K562 (cell line): ENCODE results near the gene WDR54. TPM values are rescaled to one million over a fixed set of nuclear protein-coding genes. Genes with fewer than 3 reads are reported as not detected.

Experiments used
- ATAC-seq: fragments of 200-7000 bp; cut with Tn5 transposase; 3 replicates; pipeline ENCODE4 v1.9.1; 2020; ENCODE audit warnings: moderate library complexity
- BruUV-seq: library from RNA; stranded (reverse); fragments of 400-500 nt; replicated peaks from 2 replicates; lab custom pipeline; 2021; lab: Mats Ljungman, UMichigan
- CTCF ChIA-PET: fragments of 300-600 bp; formaldehyde crosslinking; extraction: SDS; loops from one replicate; lab custom pipeline; 2021; ENCODE audit warnings: low intra/inter-chr PET ratio; lab: Yijun Ruan, JAX
- POLR2A ChIA-PET: fragments of 300-600, 350-650 bp; sonication (Branson Sonifier 250); formaldehyde crosslinking; extraction: SDS; loops from one replicate; lab custom pipeline; 2021; ENCODE audit warnings: antibody characterized with exemption, inconsistent platforms; lab: Yijun Ruan, JAX
- DNase-seq, 4 experiments: peaks; one replicate each; pipeline versions ENCODE4 v3.0.0 to v3.0.0-alpha.2; 2011 to 2018; ENCODE audit warnings: low spot score in 3 of 4, mixed read lengths in 3 of 4; ENCODE audit errors: extremely low read depth in 1 of 4
- FAIRE-seq: peaks from 2 replicates; lab custom pipeline; 2011; peaks lifted over from hg19 to GRCh38; lab: Jason Lieb, UNC
- H2AFZ ChIP-seq: 2 replicates; pipeline ENCODE4 v1.6.0; 2011; ENCODE audit warnings: low read depth, low read length, control low read depth, inconsistent platforms
- H3K27ac ChIP-seq: fragments of 200-600 bp; 3 replicates; pipeline ENCODE4 v1.8.0; 2011; ENCODE audit warnings: low read depth, mild to moderate bottlenecking, control low read depth, inconsistent platforms, low read length, moderate library complexity, mixed read lengths; ENCODE audit errors: extremely low read depth
- H3K27me3 ChIP-seq, 2 experiments: fragments of 300-600 bp in 1 of 2; 2 replicates in 1 of 2; 3 replicates in 1 of 2; pipeline versions ENCODE4 v1.6.0 to v1.8.0; 2011; ENCODE audit warnings: inconsistent platforms in 2 of 2, low read length in 2 of 2, mild to moderate bottlenecking in 1 of 2, mixed read lengths in 1 of 2, moderate library complexity in 1 of 2; ENCODE audit not compliant: control insufficient read depth in 2 of 2, insufficient read depth in 2 of 2
- H3K36me3 ChIP-seq: fragments of 300-600 bp; 3 replicates; pipeline ENCODE4 v1.8.0; 2011; ENCODE audit warnings: mild to moderate bottlenecking, low read length, inconsistent platforms; ENCODE audit not compliant: control insufficient read depth, insufficient read depth
- H3K4me1 ChIP-seq, 2 experiments: fragments of 200-600 bp in 1 of 2; replicated peaks in 1 of 2; 2 replicates in 1 of 2; 3 replicates in 1 of 2; pipeline versions ENCODE4 v1.5.1 to v1.8.0; 2011; ENCODE audit warnings: inconsistent platforms in 2 of 2, low read length in 2 of 2, mild to moderate bottlenecking in 1 of 2, mixed read lengths in 1 of 2, moderate library complexity in 1 of 2; ENCODE audit not compliant: control insufficient read depth in 2 of 2, insufficient read depth in 2 of 2
- H3K4me2 ChIP-seq: 2 replicates; pipeline ENCODE4 v1.6.1; 2011; ENCODE audit warnings: low read length, control low read depth, inconsistent platforms, mixed read lengths; ENCODE audit not compliant: insufficient read depth
- H3K4me3 ChIP-seq: fragments of 200-600 bp; sonication (generic), shearing (Covaris generic); 2 replicates; pipeline ENCODE4 v1.5.1; 2016; ENCODE audit warnings: control low read depth, inconsistent platforms
- H3K79me2 ChIP-seq: fragments of 200-600 bp; 3 replicates; pipeline ENCODE4 v1.8.0; 2011; ENCODE audit warnings: low read length, inconsistent platforms; ENCODE audit not compliant: control insufficient read depth, insufficient read depth
- H3K9ac ChIP-seq, 2 experiments: 2 replicates each; pipeline versions ENCODE4 v1.6.0 to v1.6.1; 2011; ENCODE audit warnings: low read depth in 2 of 2, low read length in 2 of 2, control low read depth in 1 of 2, inconsistent platforms in 1 of 2, mild to moderate bottlenecking in 1 of 2, mixed read lengths in 1 of 2; ENCODE audit not compliant: insufficient read depth in 1 of 2
- H3K9me1 ChIP-seq: one replicate; pipeline ENCODE4 v1.6.0; 2011; ENCODE audit warnings: inconsistent platforms, mild to moderate bottlenecking, low read length, moderate library complexity; ENCODE audit not compliant: control insufficient read depth, insufficient read depth
- H3K9me3 ChIP-seq: replicated peaks from 2 replicates; pipeline ENCODE4 v1.5.1; 2011; ENCODE audit warnings: low read depth, low read length, inconsistent platforms; ENCODE audit not compliant: control insufficient read depth, insufficient read depth
- H4K20me1 ChIP-seq: replicated peaks from 2 replicates; pipeline ENCODE4 v1.6.1; 2011; ENCODE audit warnings: low read length, inconsistent platforms, mixed read lengths; ENCODE audit not compliant: control insufficient read depth, insufficient read depth
- WGBS: fragments of 100-300 bp; shearing (Covaris generic); methylation state at CpG from one replicate; pipeline ENCODE4 v1.1.6; 2016; ENCODE audit warnings: low coverage, mixed read lengths; ENCODE audit not compliant: insufficient coverage; ENCODE audit errors: missing lambda C conversion rate; 5-methylcytosine and 5-hydroxymethylcytosine counted together
- in situ Hi-C: fragments of 300-500 bp; cut with MboI; formaldehyde crosslinking; loops from 4 replicates; pipeline ENCODE4 v1.15.0; 2018; ENCODE audit warnings: inconsistent platforms, mixed read lengths
- intact Hi-C: fragments of 100-400 bp; cut with micrococcal nuclease; formaldehyde crosslinking; loops from 2 replicates; pipeline ENCODE4 v1.14.2; 2022
- polyA plus RNA-seq, 8 experiments: library from polyadenylated mRNA; depleted of rRNA in 4 of 8; stranded (reverse) in 5 of 8; unstranded in 3 of 8; fragments of >200 nt; fragmentation: Nextera tagmentation in 2 of 8; fragmentation: Illumina TruSeq in 1 of 8; extraction: Ambion mirVana in 2 of 8; extraction: Trizol in 1 of 8; gene quantifications; 2 replicates each; pipeline versions ENCODE4 v1.2.1 to v1.2.3, GENCODE V29; 2011 to 2014; ENCODE audit warnings: inconsistent platforms in 1 of 8, missing spikeins in 1 of 8
- total RNA-seq, 7 experiments: library from RNA; depleted of rRNA in 6 of 7; stranded (reverse); fragments of >200 nt in 6 of 7; fragmentation: Illumina TruSeq in 2 of 7; extraction: Trizol in 2 of 7; gene quantifications; 2 replicates each; pipeline versions ENCODE4 v1.2.1 to v1.2.3, GENCODE V29; 2011 to 2021; ENCODE audit warnings: low replicate concordance in 1 of 7
- TF ChIP-seq, protein P1 (sequence below), 3 experiments: IDR thresholded peaks in 2 of 3; conservative IDR thresholded peaks in 1 of 3; 2 replicates each; pipeline ENCODE4 v1.5.1; 2011 to 2012; ENCODE audit warnings: low read length in 3 of 3, mild to moderate bottlenecking in 3 of 3, control low read depth in 2 of 3, improper control_type of control experiment in 1 of 3, inconsistent platforms in 1 of 3, low read depth in 1 of 3, mixed read lengths in 1 of 3, moderate library complexity in 1 of 3; ENCODE audit not compliant: insufficient read depth in 2 of 3
- TF ChIP-seq, protein P2 (sequence below): fragments of 450-650 bp; IDR thresholded peaks from 2 replicates; pipeline ENCODE4 v1.6.1; 2016; ENCODE audit warnings: borderline replicate concordance

Gene WDR54
- total and polyA plus RNA-seq, 9 of the 15 experiments (the other 6 are each of a cell fraction or from before 2014, with no cell fraction given): 5.2 to 15.2 (median 7.4) TPM

DNA sequence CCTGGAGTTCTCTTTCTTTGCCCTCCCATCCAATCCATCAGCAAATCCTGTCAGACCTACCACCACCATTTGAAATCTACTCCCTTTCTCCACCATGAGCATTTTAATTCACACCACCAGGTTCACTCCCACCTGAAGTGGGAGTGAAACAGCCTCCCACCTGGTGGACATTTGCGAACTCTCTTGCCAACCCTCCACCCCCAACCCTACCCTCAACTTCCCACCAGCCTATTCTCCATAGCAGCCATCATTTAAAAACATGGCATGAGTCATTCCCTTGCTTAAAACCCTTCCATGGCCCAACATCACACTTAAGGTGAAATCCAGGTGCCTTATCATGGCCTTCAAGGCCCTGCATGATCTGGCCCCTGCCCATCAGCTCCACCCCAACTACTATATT, 16.7 kb downstream of the WDR54 start:
- no peak for ATAC-seq
- no peak for DNase-seq
- CTCF ChIA-PET: no interaction called here
- TF ChIP-seq, protein P1, sequence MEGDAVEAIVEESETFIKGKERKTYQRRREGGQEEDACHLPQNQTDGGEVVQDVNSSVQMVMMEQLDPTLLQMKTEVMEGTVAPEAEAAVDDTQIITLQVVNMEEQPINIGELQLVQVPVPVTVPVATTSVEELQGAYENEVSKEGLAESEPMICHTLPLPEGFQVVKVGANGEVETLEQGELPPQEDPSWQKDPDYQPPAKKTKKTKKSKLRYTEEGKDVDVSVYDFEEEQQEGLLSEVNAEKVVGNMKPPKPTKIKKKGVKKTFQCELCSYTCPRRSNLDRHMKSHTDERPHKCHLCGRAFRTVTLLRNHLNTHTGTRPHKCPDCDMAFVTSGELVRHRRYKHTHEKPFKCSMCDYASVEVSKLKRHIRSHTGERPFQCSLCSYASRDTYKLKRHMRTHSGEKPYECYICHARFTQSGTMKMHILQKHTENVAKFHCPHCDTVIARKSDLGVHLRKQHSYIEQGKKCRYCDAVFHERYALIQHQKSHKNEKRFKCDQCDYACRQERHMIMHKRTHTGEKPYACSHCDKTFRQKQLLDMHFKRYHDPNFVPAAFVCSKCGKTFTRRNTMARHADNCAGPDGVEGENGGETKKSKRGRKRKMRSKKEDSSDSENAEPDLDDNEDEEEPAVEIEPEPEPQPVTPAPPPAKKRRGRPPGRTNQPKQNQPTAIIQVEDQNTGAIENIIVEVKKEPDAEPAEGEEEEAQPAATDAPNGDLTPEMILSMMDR (IDR thresholded peaks at IDR 0.05 in 2 of 3, conservative IDR thresholded peaks at IDR 0.05 in 1 of 3; ENCODE audit: insufficient read depth in 2 of 3, low read depth in 1 of 3, low read length in 3 of 3): 0 out of 6 replicates have a peak, but pooled peaks of 1 of the 3 experiments have one; percentile 2
- TF ChIP-seq, protein P2, sequence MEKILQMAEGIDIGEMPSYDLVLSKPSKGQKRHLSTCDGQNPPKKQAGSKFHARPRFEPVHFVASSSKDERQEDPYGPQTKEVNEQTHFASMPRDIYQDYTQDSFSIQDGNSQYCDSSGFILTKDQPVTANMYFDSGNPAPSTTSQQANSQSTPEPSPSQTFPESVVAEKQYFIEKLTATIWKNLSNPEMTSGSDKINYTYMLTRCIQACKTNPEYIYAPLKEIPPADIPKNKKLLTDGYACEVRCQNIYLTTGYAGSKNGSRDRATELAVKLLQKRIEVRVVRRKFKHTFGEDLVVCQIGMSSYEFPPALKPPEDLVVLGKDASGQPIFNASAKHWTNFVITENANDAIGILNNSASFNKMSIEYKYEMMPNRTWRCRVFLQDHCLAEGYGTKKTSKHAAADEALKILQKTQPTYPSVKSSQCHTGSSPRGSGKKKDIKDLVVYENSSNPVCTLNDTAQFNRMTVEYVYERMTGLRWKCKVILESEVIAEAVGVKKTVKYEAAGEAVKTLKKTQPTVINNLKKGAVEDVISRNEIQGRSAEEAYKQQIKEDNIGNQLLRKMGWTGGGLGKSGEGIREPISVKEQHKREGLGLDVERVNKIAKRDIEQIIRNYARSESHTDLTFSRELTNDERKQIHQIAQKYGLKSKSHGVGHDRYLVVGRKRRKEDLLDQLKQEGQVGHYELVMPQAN: no peak
- TF ChIP-seq, all 486 proteins: peak for 1
- WGBS: 67% methylated on average over 1 of the region's 1 CpG
- Histone ChIP-seq H4K20me1 (no peaks in the 10 kb centered on the region), H3K27ac (no peak overlapping the region), H3K79me2 (no peaks in the 10 kb centered on the region), H3K9me1 (no peaks in the 10 kb centered on the region), H3K4me3 (no peak overlapping the region), H3K4me1 (peaks cover 16 to 40% of the 10 kb centered on the region in 2 experiments; a peak in 4 of 5 replicates), H2AFZ (no peak overlapping the region), H3K9ac (no peak overlapping the region), H3K36me3 (no peaks in the 10 kb centered on the region), H3K27me3 (no peaks in the 10 kb centered on the region), H3K9me3 (no peaks in the 10 kb centered on the region), H3K4me2 (no peak overlapping the region)
- intact Hi-C loops: no loop called here
- POLR2A ChIA-PET: interaction anchor here (0.8 to 1.2 kb wide), 2 partner anchors 15 to 17 kb away, joined by 3 to 4 read pairs; partner anchors contain the start of gene INO80B
- BruUV-seq: no TSS peak
- in situ Hi-C loops: no loop called here
- FAIRE-seq: peak; percentile 37
